Activated CD8-positive, alpha-beta memory T cell treated with anti-CD3 and anti-CD28 coated beads for 24 hours (primary cell): ENCODE results near the gene MED13.
A peak's percentile ranks its signal among the peaks of the same experiment; 100 is the strongest.
"Not testable (repeated sequence)": the region's sequence is repeated elsewhere in the genome, so short reads cannot be mapped to it uniquely, and the experiment has no call there.

Source experiments
- DNase-seq: peaks from one replicate; pipeline ENCODE4 v3.0.0-alpha.2; 2020

MED13 gene

DNA sequence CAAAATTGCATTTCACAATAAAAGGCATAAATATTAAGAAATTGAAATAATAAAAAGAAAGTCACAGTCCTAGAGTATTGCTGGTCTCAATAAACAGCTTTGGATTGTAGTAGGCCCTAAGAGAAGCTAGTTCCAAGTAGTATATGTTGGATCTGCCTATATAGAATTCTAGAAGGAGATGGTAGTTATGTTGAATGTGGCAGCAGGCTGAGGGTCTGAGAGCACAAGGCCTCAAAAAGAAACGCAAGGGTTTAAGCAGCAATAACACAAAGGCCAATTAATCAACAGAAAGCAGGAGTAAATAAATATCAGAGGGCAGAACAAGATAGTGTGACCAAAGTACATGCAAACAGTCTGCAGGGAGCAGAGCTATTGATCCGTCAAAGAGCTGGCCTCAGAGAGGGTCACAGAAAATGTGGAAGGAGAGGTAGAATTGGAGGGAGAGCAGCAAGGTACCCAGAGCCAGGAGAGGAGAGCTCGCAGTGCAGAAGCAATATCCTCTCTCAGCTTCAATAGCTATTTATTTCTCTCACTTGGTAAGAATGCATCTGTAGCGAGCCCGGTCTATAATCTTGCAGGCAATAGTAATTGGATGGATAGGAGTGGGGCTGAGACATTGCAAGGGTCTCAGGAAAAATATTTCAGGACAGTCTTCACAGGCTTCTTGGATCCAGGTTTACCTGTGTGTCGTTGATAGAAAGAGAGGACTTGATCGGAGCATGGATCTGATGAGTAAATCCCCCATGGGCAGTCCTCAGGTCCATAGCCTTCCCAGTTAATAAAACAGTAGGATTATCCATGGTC lies 25.1 kb upstream of the MED13 start:
- DNase-seq, result no peak

DNA sequence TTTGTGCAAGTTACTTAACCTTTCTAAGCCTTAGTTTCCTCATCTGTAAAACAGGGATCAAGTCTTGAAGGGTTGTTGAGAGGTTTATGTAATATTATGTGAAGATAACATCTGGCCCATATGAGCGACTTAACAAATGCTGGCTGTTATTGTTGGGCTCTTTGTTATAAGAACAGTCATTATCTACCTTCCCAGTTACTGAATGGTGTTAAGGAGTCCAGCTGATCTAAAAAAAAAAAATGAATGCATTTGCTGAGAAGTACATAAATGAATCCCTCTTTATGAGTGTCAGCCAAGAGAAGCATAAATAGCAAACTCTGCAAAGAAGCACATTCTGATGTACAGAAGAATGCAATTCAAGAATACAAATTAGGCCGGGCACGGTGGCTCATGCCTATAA lies 24.3 kb upstream of the MED13 start:
- no peak for DNase-seq

DNA sequence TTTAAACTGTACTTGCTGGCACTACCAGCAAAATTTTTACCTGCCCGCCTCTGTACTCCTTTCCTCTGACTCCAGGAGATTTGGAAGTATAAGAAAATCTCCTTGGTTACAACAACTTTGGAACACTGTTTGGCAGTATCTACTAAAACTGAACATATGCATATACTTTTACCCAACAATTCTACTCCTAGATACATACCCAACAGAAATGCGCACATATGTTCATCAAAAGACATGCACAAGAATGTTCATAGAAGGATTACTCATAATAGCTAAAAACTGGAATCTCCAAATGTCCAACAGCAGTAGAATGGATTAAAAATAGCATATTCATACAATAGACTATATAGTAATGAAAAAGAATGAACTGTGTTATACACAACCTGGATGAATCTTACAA lies 21.7 kb upstream of the MED13 start:
- DNase-seq, result no peak

DNA sequence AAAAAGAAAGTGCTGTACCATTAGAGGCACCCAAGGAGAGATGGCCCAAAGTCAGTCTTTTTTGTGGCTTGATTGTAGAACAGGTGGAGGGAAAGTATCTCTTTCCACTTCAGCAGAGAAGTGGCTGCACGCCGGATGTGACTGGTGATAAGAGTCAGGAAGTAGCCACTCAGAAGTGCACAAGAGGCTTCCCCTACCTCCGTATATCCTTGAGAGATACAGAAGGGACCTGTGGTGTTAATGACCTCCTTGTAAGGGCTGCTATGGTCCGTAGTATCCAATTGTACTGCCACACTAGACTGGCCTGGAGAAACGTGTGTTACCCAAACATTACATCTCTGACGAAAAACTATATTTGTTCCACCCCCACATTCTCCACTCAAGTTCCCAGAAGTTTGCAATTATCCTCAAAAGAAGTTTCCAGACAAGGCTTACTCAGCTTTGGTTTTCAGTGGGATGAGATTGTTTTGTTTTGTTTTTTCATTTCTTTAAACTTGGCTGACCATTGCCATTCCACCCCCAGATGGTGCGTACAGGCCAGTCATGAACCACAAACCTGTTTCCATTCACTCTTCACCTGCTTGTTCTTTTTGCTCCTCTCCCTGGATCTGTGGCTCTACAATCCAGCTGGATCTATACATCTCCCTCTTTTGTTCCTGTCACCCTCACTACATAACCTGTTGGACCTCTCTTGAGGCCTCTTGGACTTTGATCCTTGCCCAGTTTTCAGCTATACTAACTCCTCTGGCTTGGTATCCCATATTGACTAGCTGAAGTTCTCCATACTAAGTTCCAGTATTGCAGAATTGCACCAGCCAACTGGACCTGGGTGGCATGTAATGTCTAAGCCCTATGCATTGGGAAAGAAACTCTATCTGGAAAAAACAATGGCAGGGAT lies 20.7 kb upstream of the MED13 start:
- no peak for DNase-seq

DNA sequence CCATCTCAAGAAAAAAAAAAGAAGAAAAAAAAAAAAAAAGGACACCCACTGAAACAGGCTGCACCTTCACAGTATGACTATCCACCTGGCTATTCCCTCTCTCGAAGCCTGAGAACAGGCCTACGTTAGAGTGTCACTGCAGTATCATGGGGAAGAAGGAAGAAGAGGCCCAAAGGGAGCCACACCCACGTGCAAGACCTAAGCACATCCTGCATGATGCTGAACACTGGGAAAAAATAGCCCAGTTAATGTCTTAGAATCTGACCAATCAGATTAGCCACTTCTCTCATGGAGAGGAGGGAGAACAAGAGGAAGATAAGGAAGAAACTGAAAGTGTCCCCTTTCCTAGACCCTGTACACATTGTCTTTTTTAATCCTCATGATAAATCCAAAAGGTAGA lies 19.5 kb upstream of the MED13 start:
- no peak for DNase-seq

DNA sequence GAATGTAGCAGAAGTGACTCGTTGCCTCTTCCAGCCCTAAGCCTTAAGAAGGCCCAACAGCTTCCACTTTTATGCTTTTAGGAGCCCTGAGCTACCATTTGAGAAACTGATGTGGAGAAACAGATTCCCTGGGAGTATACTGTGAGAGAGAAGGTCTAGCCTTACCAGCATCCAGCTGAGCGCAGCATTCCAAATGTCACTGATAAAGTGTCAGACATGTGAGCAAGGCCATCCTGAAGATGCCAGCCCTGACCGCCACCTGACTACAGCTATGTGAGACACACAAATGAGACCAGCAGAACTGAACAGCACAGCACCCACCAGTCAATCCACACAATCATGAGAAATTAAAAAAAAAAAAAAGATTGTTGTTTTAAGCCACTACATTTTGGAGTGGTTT lies 18.6 kb upstream of the MED13 start:
- no peak for DNase-seq

DNA sequence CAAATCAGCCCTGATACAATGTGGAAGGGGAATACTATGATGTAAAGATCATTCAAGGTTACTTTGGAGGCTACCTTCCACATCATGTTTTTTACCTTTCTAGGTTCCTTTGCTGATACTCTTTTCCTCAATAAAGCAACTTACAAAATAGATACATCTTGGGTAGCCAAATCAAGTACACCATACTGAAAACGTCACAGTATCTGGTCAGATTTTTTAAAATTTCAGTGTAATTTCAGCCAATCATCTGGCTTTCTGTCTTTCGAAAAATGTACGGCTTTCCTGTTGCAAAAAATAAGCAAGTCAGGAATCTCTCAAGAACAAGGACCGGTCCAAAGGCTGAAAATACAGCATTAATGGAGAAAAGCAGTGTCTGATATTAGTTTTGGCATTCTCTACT lies 15.6 kb upstream of the MED13 start:
- DNase-seq, result no peak

DNA sequence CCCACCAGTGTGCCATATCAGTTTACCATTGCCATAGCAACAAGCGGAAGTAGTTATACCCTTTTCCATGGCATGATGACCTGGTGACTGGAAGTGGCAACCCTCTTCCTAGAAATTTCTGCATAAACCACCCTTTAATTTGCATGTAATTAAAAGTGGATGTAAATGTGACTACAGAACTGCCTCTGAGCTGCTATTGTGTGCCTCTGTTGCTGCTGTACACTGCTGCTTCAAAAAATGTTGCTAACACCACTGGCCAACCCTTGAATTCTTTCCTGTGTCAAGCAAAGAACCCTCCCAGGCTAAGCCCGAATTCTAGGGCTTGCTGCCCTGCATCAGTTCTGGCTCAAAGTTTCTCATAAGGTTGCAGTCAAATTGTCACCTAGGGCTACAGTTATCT lies 12.9 kb upstream of the MED13 start:
- DNase-seq, result no peak

DNA sequence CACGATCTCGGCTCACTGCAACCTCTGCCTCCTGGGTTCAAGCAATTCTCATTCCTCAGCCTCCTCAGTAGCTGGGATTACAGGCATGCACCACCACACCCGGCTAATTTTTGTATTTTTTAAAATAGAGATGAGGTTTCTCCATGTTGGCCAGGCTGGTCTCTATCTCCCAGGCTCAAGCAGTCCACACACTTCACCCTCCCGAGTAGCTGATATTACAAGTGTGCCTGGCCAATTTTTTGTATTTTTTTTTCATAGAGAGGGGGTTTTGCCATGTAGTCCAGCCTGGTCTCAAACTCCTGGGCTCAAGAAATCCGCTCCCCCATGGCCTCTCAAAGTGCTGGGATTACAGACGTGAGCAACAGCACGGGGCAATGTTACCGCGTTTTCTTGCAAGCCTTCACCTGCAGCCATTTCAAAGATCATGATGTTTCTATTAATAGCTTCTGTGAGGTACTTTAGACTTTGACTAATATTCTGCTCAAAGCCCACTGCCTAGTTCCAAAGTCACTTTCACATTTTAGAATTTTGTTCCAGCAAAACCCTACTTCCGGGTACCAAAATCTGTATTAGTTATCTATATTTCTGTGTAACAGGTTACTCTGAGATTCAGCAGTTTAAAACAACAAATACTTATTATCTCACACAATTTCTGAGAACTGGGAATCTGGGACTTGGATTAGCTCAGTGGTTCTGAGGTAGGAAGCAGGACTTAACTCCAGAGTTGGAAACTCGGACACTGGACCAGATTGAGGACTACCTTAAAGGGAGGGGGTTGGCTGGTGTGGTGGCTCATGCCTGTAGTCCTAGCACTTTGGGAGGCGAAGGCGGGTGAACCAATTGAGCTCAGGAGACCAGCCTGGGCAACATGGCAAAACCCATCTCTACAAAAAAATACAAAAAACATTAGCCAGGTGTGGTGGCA lies 12.0 kb upstream of the MED13 start:
- no peak for DNase-seq

DNA sequence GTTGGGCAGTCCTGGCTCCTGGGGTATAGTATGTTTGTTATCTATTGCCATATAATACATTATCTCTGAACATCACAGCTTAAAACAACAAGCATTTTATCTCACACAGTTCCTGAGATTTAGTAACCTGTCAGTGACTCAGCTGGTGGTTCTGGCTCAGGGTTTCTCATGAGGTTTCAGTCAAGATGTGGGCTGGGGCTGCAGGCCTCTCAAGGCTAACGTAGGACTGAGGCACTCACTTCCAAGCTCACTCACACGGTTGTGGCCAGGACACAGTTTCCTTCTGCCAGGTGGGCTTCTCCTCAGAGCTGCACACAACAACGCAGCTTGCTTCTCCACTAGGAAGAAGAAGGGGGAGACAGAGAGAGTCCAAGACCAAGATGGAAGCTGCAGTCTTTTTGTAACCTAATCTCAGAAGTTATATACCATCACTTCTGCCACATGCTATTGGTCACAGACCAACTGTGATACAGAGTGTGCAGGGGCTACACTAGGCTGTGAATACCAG lies 10.3 kb upstream of the MED13 start:
- no peak for DNase-seq

DNA sequence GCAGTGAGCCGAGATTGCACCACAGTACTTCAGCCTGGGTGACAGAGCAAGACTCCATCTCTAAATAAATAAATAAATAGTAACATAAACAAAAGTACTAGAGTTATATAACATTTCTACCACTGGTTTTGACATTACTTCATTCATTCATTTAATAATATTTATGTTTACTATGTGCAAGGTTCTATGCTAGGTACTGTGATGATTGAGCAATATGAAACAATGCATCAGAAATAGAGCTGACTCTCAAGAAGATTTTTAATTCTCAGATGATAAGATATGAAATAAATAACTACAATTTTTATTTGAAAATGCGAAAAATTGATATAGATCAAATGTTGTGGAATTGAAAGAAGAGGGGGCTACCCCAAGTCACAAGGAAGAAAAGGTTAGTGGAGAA lies 8.9 kb upstream of the MED13 start:
- DNase-seq, result no peak

DNA sequence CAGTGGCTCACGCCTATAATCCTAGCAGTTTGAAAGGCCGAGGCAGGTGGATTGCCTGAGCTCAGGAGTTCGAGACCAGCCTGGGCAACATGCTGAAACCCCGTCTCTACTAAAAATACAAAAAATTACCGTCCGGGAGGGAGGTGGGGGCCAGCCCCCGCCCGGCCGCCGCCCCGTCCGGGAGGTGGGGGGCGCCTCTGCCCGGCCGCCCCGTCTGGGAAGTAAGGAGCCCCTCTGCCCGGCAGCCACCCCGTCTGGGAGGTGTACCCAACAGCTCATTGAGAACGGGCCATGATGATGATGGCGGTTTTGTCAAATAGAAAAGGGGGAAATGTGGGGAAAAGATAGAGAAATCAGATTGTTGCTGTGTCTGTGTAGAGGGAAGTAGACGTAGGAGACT lies 7.8 kb upstream of the MED13 start:
- not testable (repeated sequence) for DNase-seq

DNA sequence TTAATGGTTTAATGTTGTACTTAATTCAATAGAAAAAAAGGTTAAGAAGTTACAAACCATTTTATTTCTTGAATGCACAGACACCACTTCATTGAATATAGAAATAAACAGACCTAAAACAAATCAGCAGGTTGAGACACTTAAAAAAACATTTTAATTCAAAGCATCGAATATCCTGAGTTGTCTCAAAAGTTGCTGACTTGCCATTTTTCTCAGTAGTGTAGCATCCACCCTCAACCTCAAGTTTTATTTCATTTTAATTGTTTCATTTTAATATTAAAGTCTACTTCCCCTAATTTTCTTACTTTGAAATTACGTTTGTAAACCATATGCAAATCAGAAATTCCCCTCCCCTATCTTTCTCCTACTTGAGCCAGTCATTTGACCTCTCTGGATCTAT lies 5.8 kb upstream of the MED13 start:
- DNase-seq, result no peak

DNA sequence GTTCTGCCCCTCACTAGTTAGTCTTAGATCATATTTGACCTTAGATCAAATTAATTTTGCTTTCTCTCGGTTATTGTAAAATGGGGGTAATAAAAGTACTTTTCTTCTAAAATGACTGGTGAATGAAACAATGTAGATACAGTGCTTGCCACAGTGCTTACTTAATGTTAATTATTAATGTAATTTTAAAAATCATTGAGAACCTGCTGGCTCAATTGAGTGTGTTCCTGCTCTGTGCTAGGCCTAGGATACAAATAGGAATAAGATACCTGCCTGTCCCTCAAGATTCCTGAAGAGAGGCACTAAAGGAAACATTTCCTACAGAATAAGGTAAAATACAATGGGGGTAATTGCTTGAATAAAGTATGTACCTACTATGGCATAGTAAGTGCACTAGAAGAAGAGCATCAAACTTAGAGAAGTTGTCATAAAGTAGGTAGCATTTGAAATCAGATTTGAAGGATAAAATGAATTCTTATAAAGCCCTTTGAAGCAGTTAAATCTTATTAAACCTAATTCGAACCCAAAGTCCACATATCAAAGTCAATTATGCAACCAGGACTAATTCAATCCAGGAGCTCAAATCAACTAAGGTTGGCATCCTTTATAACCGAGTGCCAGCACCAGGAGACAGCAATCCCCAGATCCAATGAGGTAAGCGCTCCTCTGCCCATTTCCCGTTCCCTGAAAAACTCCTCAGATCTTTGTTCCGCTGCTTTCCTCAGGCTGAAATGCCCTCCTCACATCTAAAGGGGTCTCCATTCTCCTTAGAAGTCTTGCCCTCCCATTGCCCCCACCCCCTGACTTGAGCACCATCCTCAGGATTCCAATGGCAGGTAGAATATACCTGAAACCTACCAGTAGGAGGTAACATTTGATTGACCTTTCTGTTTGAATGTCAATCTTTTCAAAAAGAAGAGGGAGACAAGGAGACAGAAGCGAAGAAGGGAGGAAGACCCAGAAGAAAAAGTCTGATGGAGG lies 2.4 kb upstream of the MED13 start:
- DNase-seq, result no peak

DNA sequence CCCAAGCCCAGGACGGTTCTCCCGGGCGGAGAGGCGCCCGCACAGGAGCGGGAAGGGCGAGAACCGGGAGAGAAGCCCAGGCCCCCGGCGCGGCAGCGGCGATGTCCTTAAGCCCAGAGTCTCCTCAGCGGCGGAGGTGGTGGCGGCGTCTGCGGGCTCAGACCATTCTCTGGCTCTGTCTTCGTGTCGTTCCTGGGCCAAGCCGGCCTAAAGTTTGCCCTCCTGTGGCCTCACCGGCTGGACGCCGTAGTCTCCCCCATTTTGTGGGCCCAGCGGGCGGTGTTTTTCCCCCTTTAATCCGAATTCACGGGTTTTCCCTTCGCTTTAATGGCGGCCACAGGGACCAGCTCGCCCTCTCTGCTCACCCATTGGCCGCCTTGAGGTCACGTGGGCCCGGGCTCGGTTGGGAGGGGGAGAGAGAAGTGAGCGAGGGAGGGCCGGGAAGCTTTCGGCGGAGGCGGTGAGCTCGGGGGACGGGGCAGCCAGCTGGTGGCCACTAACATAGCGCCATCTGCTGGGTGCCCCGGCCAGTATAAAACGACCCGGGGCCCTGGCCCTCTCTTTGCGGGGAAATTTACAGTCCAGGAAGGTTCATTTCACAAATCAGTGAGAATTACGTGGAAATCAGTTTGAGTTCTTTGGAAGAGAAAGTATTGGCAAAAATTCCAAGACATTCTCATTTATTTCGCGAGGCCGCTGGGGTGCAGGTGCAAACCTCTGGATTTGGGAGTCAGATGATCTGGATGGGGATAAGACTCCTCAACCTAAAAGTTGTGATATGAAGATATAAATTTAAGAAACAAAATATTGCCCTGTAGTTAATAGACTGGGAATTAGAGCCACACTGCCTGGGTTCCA lies 762 bp upstream of the MED13 start:
- peak; percentile 98 for DNase-seq

DNA sequence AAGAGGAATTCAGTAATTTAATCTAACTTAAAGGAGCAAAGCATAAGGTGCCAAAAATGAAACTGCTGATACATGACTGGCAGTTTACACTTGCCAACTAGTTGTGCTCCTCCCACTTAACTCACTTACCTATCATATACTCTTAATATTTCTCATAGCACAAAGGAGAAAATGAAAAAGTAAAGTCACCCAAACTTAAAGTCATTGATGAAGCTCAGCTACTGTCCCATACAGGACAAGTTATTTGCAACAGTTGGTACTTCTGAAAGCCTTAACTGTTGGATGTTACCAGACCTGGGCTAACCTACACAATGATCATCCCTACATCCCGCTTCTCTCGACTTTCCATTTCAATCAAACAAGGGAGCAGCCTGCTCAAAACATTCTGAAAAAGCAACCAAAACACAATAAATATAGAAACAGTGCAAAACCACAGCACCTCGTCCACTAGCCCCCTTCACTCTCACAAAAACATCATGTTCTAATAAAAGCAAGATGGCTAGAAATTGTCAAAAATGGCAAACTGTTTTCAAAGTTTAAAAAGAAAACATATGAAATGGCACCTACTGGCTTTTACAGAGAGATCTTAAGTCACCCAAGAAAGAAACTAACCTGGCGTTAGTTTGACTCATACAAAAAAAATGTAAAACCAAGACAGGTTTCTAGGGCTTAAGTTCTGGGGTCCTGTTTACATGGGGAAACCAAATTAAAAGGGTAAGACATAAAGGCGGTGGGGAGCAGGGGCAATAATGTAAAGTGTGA lies 868 bp downstream of the MED13 start:
- DNase-seq, result no peak

DNA sequence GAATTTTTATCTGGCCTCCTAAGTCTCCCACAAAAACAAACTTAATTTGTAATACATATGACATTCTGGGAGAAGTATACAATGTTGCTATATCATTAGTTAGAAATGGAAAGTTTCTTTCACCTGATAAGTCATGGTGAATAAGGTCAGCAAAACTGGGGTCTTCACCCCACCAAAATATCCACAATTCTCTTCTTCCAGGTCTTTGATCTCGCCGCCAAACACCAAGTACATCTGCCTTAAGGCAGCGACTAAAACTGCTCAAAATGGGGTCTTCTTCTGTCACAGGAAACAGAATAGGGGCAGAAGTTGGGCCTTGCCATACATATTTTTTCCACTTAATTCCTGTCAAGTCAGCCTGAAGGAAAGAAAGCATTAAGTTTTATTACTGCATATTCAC lies 2.1 kb downstream of the MED13 start:
- no peak for DNase-seq

DNA sequence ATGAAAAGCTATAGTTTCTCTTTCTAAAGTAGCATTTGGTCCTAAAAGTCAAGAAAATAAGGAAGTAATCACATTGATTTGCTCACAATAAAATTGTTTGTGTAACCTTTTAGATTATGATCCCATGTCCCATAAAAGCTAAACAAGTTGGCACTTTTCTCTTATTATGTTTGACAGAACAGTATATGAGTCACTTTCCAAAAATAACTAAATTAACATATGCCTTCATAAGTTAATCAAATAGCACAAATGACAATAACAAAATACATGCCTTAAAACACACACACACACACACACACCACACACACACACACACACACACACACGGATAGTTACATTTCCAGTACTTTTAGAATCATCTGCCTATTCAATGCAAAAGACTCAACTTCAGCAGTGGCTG lies 2.8 kb downstream of the MED13 start:
- no peak for DNase-seq

DNA sequence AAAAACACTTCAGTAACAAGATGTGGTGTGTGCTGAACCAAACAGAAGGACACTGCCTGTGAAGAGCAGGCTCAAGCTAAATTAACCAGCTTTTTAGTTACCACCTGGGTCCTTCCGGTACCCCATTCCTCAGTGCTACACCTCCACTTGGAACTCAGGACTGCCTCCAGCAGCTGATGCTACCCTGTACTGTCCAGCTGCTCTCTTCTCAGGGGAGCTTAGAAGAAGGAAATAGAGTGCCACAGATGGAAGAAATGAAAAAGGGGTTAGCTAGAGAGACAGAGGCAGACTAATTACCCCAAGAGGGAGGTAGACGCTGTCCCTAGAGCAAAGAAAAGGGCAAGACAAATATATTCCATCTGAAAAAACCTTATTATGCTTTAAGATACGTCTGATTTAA lies 5.7 kb downstream of the MED13 start:
- DNase-seq, result no peak

DNA sequence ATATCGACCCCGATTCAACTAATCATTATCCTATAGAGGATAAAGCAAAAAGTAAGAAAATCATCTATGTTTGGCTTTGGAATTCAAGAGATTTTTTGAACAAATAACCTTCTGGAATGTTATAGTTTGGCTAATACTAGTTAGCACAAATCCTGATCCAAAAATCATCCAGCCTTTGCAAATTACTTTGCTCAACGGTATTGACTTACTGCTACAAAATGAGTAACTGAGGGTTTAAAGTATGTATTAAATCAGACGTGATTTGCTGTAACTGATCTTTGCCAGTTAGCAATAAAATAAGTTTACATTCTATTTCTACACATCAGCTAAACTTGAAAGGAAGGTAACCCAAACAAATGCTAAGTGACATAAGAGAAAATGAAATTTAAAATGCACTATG lies 6.5 kb downstream of the MED13 start:
- no peak for DNase-seq
